IMR-90 (cell line): ENCODE data around the gene ADAMTS14. TPM values are rescaled to one million over a fixed set of nuclear protein-coding genes. Genes with fewer than 3 reads are reported as not detected.

ENCODE experiments used
- ATAC-seq: fragments of 200-7000 bp; cut with Tn5 transposase; 2 replicates; pipeline ENCODE4 v1.9.1; 2020; ENCODE audit warnings: low read depth, mild to moderate bottlenecking, moderate library complexity
- BruUV-seq: library from RNA; stranded (reverse); fragments of 400-500 nt; replicated peaks from 2 replicates; lab custom pipeline; 2021; lab: Mats Ljungman, UMichigan
- CTCF ChIA-PET: fragments of 300-600 bp; formaldehyde crosslinking; extraction: SDS; loops from one replicate; lab custom pipeline; 2021; ENCODE audit warnings: antibody characterized with exemption; lab: Yijun Ruan, JAX
- POLR2A ChIA-PET: fragments of 300-600 bp; sonication (Branson Sonifier 250); formaldehyde crosslinking; loops from one replicate; lab custom pipeline; 2022; ENCODE audit warnings: antibody characterized with exemption; ENCODE audit not compliant: unreplicated experiment; lab: Charles Lee
- DNase-seq: peaks from one replicate; pipeline ENCODE4 v3.0.0; 2013
- H2AFZ ChIP-seq: replicated peaks from 2 replicates; pipeline ENCODE3; 2013; ENCODE audit warnings: low read length, mild to moderate bottlenecking; ENCODE audit not compliant: poor library complexity
- H2AK5ac ChIP-seq: 2 replicates; pipeline ENCODE4 v1.6.1; 2013; ENCODE audit warnings: low read depth, low read length, inconsistent platforms
- H2AK9ac ChIP-seq: replicated peaks from 2 replicates; pipeline ENCODE3; 2013; ENCODE audit warnings: mild to moderate bottlenecking, low read depth, low read length, moderate library complexity; ENCODE audit not compliant: poor library complexity
- H2BK120ac ChIP-seq: 2 replicates; pipeline ENCODE4 v1.6.1; 2013; ENCODE audit warnings: low read depth, low read length, inconsistent platforms
- H2BK15ac ChIP-seq: 3 replicates; pipeline ENCODE4 v1.6.1; 2013; ENCODE audit warnings: low read depth, low read length, inconsistent platforms
- H2BK20ac ChIP-seq: 2 replicates; pipeline ENCODE4 v1.6.1; 2013; ENCODE audit warnings: low read depth, mild to moderate bottlenecking, inconsistent platforms, low read length, moderate library complexity
- H2BK5ac ChIP-seq: 2 replicates; pipeline ENCODE4 v1.6.1; 2013; ENCODE audit warnings: mild to moderate bottlenecking, low read depth, low read length, inconsistent platforms; ENCODE audit not compliant: poor library complexity, severe bottlenecking
- H3K14ac ChIP-seq: replicated peaks from 2 replicates; pipeline ENCODE4 v1.6.1; 2013; ENCODE audit warnings: low read depth, low read length, inconsistent platforms
- H3K18ac ChIP-seq: 2 replicates; pipeline ENCODE4 v1.6.1; 2013; ENCODE audit warnings: low read depth, low read length, control low read depth
- H3K23ac ChIP-seq: 2 replicates; pipeline ENCODE4 v1.6.1; 2013; ENCODE audit warnings: low read depth, low read length, inconsistent platforms
- H3K27ac ChIP-seq: 2 replicates; pipeline ENCODE4 v1.5.1; 2013; ENCODE audit warnings: mild to moderate bottlenecking, control low read depth, low read length; ENCODE audit not compliant: insufficient read depth
- H3K27me3 ChIP-seq: 2 replicates; pipeline ENCODE4 v1.6.1; 2013; ENCODE audit warnings: low read length; ENCODE audit not compliant: control insufficient read depth, insufficient read depth
- H3K36me3 ChIP-seq: 2 replicates; pipeline ENCODE4 v1.6.1; 2013; ENCODE audit warnings: low read length, mixed read lengths; ENCODE audit not compliant: control insufficient read depth, insufficient read depth
- H3K4ac ChIP-seq: 2 replicates; pipeline ENCODE4 v1.6.1; 2013; ENCODE audit warnings: low read depth, low read length, inconsistent platforms
- H3K4me1 ChIP-seq: 2 replicates; pipeline ENCODE4 v1.6.1; 2013; ENCODE audit warnings: low read length, mixed read lengths; ENCODE audit not compliant: control insufficient read depth, insufficient read depth
- H3K4me2 ChIP-seq: 2 replicates; pipeline ENCODE4 v1.6.1; 2013; ENCODE audit warnings: low read depth, mild to moderate bottlenecking, control low read depth, low read length, moderate library complexity
- H3K4me3 ChIP-seq: 2 replicates; pipeline ENCODE4 v1.5.1; 2013; ENCODE audit warnings: low read depth, mild to moderate bottlenecking, control low read depth, low read length, moderate library complexity; ENCODE audit not compliant: insufficient read depth
- H3K56ac ChIP-seq: 2 replicates; pipeline ENCODE4 v1.6.1; 2013; ENCODE audit warnings: low read length, inconsistent platforms; ENCODE audit not compliant: insufficient read depth; ENCODE audit errors: extremely low read depth
- H3K79me1 ChIP-seq, 2 experiments: 2 replicates each; pipeline ENCODE4 v1.6.1; 2013; ENCODE audit warnings: low read length in 2 of 2, inconsistent platforms in 1 of 2, low read depth in 1 of 2
- H3K9ac ChIP-seq: 2 replicates; pipeline ENCODE4 v1.6.1; 2013; ENCODE audit warnings: low read depth, low read length, control low read depth
- H3K9me1 ChIP-seq: 2 replicates; pipeline ENCODE4 v1.6.1; 2013; ENCODE audit warnings: low read length, inconsistent platforms; ENCODE audit not compliant: insufficient read depth
- H3K9me3 ChIP-seq: 2 replicates; pipeline ENCODE4 v1.6.1; 2013; ENCODE audit warnings: low read length; ENCODE audit not compliant: control insufficient read depth, insufficient read depth
- H4K20me1 ChIP-seq: 2 replicates; pipeline ENCODE4 v1.6.1; 2013; ENCODE audit warnings: low read length, inconsistent platforms; ENCODE audit not compliant: insufficient read depth
- H4K5ac ChIP-seq: 2 replicates; pipeline ENCODE4 v1.6.1; 2013; ENCODE audit warnings: mild to moderate bottlenecking, low read depth, low read length, control low read depth
- H4K8ac ChIP-seq, 2 experiments: 2 replicates each; pipeline ENCODE4 v1.6.1; 2013; ENCODE audit warnings: low read depth in 2 of 2, low read length in 2 of 2, control low read depth in 1 of 2, inconsistent platforms in 1 of 2
- H4K91ac ChIP-seq: 2 replicates; pipeline ENCODE4 v1.6.1; 2013; ENCODE audit warnings: low read depth, low read length, inconsistent platforms; ENCODE audit not compliant: insufficient read depth
- MAFK ChIP-seq: IDR thresholded peaks from 2 replicates; pipeline ENCODE4 v1.6.1; 2012; ENCODE audit warnings: low read depth, low read length, improper control_type of control experiment
- POLR2A ChIP-seq: IDR thresholded peaks from 2 replicates; pipeline ENCODE4 v1.6.1; 2012; ENCODE audit warnings: mild to moderate bottlenecking, low read depth, low read length
- RCOR1 ChIP-seq: IDR thresholded peaks from 2 replicates; pipeline ENCODE4 v1.6.1; 2012; ENCODE audit warnings: mild to moderate bottlenecking, low read length, improper control_type of control experiment; ENCODE audit not compliant: insufficient replicate concordance
- WGBS, 2 experiments: methylation state at CpG; one replicate each; pipeline versions ENCODE4 v1.1.5 to v1.1.7; 2013; ENCODE audit warnings: missing lambda C conversion rate in 2 of 2; ENCODE audit not compliant: insufficient read length in 1 of 2; ENCODE audit errors: extremely low coverage in 2 of 2; 5-methylcytosine and 5-hydroxymethylcytosine counted together
- dilution Hi-C: fragments of 300-500 bp; cut with HindIII; formaldehyde crosslinking; loops from one replicate; pipeline ENCODE4 v1.14.3; 2018; ENCODE audit warnings: low sequenced_read_pairs; ENCODE audit not compliant: unreplicated experiment
- in situ Hi-C: fragments of 300-500 bp; cut with MboI; formaldehyde crosslinking; loops from 3 replicates; pipeline ENCODE4 v1.14.3; 2019; ENCODE audit warnings: low sequenced_read_pairs, inconsistent platforms, mixed read lengths
- intact Hi-C: fragments of 100-400 bp; cut with micrococcal nuclease; formaldehyde crosslinking; loops from 2 replicates; pipeline ENCODE4 v1.10.0; 2022
- polyA plus RNA-seq, 3 experiments: library from polyadenylated mRNA; depleted of rRNA; stranded (reverse); fragments of >200 nt; gene quantifications; 2 replicates each; pipeline ENCODE4 v1.2.3, GENCODE V29; 2012; ENCODE audit warnings: low replicate concordance in 1 of 3
- total RNA-seq: library from RNA; depleted of rRNA; stranded (reverse); fragments of >200 nt; gene quantifications from 2 replicates; pipeline ENCODE4 v1.2.3, GENCODE V29; 2012

Gene ADAMTS14
- total and polyA plus RNA-seq, 2 of the 4 experiments (the other 2 are of a cell fraction), result under 0.01 to 0.31 TPM

- dilution Hi-C loops, result no loop called here
- Histone ChIP-seq H2AK5ac (no peak overlapping the region), H2AFZ (no peak overlapping the region), H3K27ac (no peak overlapping the region), H3K4me2 (no peak overlapping the region), H3K4ac (no peak overlapping the region), H4K91ac (no peak overlapping the region), H3K18ac (no peak overlapping the region), H3K14ac (no peak overlapping the region), H4K20me1 (no peaks in the 10 kb centered on the region), H3K23ac (no peak overlapping the region), H3K56ac (no peak overlapping the region), H3K79me1 (no peaks in the 10 kb centered on the region), H3K27me3 (peaks cover 47% of the 10 kb centered on the region), H3K9me1 (no peaks in the 10 kb centered on the region), H2BK5ac (no peak overlapping the region), H3K9me3 (0 out of 2 replicates have a peak, but pooled peaks cover 6% of the 10 kb centered on the region), H4K5ac (no peak overlapping the region), H3K4me1 (no peaks in the 10 kb centered on the region), H2AK9ac (no peak overlapping the region), H3K4me3 (no peak overlapping the region), H2BK20ac (no peak overlapping the region), H4K8ac (no peak overlapping the region), H2BK15ac (no peak overlapping the region), H2BK120ac (no peak overlapping the region), H3K9ac (no peak overlapping the region), H3K36me3 (no peaks in the 10 kb centered on the region)
- CTCF ChIA-PET, result no interaction called here
- in situ Hi-C loops, result no loop called here
- ATAC-seq (no peak), DNase-seq (no peak)
- intact Hi-C loops, result no loop called here
- no CpG with 5 or more reads among the region's 7 CpGs for WGBS, 2 experiments
- POLR2A ChIA-PET, result no interaction called here
- TF ChIP-seq MAFK (no peak), RCOR1 (no peak), POLR2A (no peak)
- no TSS peak for BruUV-seq
These were observed 125.5 kb downstream of the ADAMTS14 start for GRCh38 chr10:70797840-70798239.
